HG03135 (cell line): Measurements from ENCODE around the gene LRRC14B.
"Not testable (repeated sequence)": the region's sequence is repeated elsewhere in the genome, so short reads cannot be mapped to it uniquely, and the experiment has no call there.

ENCODE experiments used
- ATAC-seq: cut with Tn5 transposase; IDR thresholded peaks from one replicate; pipeline ENCODE4 v1.9.1; 2021; ENCODE audit warnings: mild to moderate bottlenecking, moderate library complexity; ENCODE audit not compliant: unreplicated experiment

LRRC14B gene

DNA sequence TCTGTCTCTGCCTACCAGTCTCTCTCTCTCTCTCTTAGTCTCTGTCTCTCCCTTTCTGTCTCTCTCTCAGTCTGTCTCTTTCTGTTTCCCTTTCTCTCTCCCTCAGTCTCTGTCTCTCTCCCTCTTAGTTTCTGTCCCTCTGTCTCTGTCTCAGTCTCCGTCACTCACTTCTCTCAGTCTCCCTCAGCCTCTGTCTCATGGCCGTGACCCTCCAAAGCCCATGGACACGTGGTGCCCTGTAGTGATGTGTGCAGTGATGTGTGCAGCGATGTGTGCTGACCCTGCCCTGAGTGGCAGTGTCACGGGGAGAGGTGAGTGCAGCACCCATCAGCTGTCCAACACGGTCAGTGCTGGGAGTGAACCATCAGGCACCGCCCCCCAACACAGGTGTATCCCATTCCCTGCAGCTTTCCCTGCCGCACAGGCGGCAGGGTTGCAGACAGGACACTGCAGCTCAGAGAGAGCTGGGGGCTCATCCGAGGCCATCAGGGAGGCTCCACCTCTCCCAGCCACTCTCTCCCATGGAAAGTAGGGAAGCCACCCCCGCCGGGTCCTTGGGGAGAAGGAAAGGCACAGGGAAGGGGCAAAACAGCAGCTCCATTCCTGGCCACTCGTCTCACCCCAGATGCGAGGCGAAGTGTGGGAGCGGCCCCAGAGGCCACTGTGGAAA lies 794 bp upstream of the LRRC14B start:
- ATAC-seq, result no peak

DNA sequence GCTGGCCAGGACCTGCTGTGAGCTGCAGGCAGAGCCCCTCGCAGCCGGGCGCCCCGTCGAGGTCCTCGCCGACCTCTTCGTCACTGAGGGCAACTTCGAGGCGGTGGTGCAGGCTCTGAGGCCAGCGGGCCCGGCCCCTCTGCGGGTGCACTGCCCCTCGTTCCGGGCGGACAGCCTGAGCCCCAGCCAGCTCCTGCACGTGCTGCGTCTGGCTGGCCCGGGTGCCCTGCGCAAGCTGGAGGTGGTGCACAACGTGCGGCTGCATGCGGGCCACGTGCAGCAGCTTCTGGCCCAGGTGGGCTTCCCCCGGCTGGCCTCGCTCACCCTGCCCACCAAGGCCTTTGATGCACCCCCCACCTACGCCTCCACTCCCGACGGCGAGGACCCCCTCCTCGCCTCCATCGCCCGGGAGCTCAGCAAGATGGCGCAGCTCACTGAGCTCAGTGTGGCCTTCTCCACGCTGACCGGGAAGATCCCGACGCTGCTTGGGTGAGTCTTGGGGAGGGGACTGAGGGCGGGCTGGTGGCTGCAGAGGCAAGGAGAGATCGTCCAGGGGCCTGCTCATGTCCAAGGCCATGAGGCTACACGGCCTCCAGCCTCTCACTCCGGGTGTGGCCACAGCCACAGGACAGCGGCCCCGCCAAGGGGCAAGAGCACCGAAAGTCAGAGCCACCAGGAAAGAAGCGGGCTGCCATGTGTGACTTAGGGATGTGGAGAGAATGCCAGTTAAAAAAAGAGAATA lies 825 bp downstream of the LRRC14B start:
- no peak for ATAC-seq

DNA sequence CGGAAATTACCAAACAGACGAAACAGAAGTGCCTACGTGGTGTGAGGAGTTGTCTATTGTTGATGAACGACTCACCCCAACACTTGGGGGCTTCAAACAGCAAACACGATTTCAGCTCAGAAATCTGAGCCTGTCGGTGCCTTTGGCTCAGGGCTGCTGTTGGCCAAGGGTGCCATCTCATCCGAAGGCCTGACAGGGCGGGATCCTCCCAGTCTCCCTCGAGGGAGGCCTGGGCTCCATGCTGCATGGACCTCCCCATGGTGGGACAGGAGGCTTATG lies 1.3 kb downstream of the LRRC14B start:
- no peak for ATAC-seq

DNA sequence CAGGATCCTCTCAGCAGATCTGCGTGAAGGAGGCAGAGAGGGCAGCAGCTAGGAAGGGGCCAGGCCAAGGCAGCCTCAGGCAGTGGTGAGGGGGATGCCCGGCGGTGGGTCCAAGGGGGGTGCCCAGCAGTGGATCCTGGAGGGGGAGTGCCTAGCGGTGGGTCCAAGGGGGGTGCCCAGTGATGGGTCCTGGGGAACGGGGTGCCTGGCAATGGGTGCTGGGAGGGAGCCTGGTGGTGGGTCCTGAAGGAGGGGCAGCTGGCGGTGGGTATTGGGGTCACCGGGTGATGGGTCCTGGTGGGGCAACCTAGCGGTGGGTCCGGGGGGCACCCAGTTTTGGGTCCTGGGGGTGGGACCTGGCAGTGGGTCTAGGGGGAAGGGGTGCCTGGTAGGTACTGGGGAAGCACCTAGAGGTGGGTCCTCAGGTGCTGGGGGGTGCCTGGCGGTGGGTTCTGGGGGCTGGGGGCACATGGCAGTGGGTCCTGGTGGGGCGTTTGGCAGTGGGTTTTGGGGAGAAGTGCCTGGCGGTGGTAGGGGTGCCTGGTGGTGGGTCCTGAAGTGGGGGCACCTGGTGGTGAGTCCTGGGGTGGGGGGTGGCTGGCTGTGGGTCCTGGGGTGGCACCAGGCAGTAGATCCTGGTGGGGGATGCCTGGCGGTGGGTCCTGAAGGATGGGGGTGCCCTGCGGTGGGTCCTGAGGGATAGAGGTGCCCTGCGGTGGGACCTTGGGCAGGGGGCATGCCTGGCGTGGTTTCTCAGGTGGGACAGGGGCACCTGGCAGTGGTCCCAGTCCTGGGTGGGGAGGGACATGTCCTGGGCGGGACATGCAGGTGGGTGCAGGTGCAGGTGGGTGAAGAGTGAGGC lies 1.9 kb downstream of the LRRC14B start:
- ATAC-seq, result no peak

DNA sequence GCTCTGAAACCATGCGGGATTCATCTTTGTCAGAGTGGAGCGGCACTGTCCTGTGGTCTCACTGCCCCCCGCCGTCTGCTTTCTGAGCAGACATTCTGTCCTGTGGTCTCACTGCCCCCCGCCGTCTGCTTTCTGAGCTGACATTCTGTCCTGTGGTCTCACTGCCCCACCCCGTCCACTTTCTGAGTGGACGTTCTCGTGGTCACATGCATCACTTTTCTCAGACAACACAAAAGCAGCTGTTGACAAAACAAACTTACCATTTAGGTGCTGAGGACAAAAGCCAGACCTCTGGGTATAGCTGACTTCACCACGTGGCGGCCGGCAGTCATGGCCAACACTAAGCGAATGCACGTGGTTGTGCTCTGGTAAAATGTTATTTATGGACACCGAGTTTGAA lies 2.8 kb downstream of the LRRC14B start:
- no peak for ATAC-seq

DNA sequence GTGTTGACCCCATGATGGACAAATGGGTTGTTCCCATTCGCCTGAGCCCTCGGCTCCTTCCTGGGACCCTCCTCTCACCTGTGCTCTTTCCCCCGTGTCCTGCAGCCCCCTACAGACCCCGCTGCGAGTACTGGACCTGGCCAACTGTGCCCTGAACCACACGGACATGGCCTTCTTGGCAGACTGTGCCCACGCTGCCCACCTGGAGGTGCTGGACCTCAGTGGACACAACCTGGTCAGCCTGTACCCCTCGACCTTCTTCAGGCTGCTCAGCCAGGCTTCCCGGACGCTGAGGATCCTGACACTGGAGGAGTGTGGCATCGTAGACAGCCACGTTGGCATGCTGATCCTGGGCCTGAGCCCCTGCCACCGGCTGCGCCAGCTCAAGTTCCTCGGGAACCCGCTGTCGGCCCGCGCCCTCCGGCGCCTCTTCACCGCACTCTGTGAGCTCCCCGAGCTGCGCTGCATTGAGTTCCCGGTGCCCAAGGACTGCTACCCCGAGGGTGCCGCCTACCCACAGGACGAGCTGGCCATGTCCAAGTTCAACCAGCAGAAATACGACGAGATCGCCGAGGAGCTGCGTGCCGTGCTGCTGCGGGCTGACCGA lies 3.4 kb downstream of the LRRC14B start:
- ATAC-seq, result no peak

DNA sequence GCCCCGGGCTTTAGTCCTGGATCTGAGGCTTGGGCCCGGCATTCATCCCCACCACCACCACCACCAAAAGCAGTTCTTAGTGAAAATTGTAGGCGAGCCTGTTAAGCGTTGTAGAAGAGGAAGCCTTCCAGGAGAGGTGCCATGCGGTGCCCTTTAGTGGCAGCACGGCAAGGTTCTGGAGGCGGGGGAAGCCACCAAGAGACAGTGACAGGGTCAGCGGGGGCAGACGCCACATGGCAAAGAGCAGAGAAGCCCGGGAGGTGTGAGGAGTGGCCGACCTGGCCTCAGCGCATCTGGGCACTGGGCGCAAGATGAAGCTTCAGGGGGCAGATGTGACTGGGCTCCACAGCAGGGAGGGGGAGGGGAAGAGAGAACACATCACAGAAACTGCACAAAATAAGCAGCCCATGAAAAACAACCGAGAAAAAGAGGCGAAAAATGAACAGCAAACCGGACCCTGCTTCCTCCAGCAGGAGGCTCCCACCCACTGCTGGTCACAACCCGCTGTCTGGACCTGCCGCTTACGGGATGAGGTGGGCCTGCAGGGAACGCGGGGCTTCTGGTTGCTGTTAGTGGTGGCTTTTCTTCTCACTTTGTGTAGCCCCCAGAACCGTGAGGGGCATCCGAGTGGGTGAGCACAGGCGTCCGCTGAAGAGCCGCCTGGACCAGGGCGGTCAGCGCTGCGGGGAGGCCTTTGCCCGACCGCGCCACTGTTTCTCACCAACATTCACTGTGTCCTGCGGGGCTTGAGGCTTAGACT lies 4.3 kb downstream of the LRRC14B start:
- ATAC-seq, result no peak

DNA sequence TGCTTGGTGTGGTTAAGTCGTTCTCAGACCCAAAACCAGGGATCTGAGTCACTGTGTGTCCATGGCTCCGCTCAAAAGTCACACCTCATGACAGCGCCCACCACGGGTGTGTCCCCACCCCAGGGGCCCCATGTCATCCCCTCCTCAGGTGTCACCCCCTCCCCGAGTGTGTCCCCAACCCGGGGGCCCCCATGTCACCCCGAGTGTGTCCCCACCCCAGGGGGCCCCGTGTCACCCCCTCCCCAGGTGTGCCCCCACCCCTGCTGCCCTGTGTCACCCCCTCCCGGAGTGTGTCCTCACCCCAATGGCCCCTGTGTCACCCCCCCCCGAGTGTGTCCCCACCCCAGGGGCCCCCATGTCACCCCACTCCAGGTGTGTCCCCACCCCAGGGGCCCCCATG lies 5.1 kb downstream of the LRRC14B start:
- no peak for ATAC-seq

DNA sequence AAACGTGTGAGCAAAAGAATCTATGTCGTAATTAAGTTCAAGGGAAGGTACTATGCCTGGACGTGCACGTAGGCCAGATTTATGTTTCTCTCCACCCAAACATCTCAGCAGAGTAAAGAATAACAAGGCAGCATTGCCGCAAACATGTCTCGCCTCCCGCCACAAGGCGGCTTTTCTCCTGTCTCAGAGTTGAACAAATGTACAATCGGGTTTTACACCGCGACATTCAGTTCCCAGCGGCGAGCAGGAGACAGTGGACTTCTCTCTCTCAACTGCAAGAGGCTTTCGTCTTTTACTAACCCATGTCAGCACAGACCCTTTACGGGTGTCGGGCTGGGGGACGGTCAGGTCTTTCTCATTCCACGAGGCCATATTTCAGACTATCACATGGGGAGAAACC lies 5.7 kb downstream of the LRRC14B start:
- ATAC-seq, result not testable (repeated sequence)

DNA sequence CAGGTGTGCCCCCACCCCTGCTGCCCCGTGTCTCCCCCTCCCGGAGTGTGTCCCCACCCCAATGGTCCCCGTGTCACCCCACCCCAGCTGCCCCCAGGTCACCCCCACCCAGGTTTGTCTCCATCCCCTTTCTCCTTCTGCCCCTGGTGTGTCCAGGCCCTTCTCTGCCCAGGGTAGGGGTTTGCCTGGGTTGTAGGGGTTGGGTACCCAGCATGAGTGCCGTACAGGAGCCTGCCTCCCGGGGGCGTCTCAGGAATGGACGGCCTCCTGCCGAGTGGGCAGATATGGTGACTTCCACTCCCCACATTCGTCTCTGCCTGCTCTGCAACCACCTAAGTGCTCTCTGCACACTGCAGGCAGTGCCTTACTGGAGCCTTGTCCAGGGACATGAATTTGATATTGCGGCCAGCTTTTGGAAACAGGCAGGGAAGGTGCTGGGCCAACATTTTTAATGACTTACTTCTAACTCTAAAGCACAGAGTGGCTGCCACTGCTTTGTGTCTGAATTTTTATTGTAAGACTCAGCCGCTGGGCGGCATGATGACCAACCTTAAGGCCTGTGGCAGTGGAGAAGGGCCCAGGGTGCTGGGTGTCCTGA lies 6.7 kb downstream of the LRRC14B start:
- no peak for ATAC-seq

DNA sequence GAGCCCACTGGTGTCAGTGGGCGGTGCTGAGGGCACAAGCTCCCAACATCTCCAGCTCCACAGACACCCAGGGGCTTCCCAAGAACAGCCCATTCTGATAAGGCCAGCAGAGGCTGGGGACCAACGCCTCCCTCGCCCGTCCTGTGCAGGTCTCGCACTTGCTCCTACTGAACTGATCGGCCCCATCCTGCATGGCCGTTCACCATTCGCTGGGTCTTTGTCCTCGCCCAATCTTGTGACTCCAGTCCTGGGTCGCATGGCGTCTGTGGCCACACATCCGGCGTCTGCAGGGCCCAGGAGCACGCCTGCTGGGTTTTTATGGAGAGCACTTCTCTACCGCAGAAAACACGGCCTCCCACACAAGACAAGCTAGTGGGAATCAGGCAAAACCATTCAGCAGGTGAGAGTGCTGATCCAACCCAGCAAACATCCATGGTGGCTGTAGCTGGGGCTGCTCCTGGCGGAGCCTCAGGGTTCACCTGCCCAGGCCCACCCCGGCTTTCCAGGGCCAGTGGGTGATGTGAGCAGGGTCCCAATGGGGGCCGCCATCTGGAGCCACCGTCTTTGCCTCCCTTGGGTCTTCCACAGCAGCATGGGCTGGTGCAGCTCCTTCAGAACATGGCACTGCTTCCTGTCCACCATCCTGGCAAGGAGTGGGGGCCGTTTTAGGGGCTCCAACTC lies 7.4 kb downstream of the LRRC14B start:
- ATAC-seq, result no peak

DNA sequence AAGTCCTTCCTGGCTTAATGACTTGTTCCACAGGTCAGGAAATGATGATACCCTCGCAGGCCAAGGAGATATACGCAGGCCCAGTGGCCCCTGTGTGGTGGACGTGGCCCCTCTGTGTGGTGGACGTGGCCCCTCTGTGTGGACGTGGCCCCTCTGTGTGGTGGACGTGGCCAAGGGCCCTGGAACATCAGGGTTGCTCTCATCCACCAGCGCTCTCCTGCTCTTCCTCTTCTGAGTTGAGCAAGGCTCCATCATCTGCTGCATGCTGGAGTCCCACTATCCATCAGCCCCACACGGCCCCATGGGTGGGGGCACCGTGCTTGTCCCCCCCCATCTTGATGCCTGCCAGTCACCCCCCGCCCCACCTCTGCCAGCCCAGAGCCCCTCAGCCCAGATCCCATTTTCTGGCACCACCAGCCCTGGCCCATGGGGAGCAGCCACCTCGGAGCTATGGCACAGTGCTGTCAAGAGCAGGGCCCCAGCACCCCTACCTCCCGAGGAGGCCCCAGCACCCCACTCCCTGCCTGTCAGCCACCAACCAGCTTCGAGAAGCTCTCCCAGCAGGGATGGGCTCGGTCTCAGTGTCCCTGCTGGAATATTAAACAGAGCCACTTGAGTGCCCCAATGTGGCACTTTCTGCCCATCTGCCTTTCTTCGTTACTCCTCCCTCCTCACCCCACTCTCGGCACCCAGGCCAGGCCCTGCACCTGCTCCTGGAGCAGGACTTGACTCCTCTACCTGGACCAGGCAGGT lies 8.1 kb downstream of the LRRC14B start:
- no peak for ATAC-seq

DNA sequence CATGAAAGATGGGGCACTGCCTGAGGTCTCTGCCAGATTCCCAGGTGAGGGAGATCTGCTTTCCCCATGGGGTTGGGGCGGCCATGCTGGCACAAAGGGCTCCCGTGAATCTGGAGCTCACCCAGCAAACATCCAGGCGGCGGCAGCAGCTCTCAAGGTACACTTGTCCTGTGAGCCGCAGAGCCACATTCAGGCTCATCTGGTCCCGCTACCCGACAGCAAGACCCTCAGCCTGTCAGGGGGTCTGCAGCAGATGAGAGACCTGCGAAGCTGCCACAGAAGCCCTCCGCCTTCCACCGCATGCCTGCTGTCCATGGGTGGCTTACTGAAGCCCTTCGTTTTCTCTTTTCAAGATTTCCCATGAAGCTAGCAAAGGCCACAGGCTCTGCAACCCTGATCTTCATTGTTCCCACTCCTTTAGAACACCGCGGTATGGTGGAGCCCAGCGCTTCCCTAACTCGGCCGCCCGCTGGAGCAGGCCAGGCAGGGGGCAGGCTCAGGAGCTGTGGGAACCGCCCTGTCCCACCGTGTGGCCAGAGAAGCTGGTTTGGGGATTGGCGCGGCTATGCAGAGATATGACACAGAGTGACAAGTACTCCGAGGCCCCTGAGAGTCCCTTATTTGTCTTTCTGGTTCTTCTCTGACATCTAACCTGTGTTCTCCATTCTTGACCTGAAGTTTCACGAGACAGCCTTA lies 8.8 kb downstream of the LRRC14B start:
- no peak for ATAC-seq

DNA sequence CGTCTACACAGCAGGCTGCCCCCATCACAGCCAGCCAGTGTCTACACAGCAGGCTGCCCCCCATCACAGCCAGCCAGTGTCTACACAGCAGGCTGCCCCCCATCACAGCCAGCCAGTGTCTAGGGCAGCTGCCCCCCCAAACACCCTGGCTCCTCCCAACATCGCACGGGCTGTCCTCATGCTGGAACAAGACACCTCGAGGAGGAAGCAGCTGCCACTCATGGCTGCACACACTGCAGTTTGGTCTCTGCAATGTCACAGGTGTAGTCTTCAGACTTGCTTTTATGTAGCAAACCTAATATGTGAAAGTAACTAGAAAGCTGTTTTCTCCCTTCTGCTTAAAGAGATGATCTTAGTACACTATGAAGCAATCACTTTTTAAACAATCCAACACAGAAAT lies 9.7 kb downstream of the LRRC14B start:
- no peak for ATAC-seq

DNA sequence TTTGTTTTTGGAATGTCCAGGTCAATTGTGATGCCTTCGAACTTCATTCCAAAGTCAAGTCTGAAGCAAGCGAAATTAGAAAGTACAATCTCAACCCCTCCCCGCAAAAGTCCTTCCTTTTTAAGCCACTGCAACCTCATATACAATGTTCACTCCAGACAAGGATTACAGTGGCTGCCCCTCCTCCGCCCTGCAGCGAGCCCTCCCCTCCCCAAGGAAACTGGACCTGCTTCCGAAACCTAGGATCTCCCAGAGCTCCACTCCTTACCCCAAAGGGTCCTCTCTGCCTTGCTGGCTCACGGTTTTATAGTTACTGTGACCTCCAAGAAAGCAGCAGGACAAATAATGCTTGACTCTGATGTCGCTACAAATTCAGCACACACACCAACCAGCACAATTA lies 10.4 kb downstream of the LRRC14B start:
- no peak for ATAC-seq

DNA sequence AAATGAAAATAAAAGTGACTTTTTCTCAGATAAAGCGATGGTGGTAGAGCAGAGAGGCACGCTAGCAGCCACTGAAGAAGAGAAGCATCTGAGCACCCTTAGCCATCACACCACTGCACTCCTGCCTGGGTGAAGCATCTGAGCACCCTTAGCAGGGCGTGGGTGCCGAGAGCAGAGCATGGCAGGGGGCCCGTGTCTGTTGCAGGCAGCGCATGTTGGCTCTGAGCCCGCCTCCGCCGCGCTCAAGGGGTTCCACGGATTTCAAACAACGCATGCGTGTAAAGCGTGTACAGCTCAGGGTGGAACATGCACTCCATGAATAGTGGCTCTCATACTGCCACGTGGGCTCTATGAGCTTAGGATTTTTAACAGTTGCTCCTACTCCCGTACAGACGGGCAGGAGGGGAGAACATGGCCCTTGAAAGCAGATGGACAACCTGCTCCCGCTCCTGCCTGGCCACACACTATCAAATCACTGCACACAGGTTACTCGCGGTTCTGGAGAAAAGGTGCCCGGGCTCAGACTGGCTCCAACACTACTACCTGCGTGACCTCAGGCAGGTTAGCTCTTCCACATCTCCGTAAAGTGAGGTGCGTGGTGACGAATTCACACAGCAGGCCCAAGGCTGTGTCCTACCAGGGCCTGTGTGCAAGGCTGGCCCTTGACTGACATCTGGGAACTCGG lies 12.1 kb downstream of the LRRC14B start:
- no peak for ATAC-seq

DNA sequence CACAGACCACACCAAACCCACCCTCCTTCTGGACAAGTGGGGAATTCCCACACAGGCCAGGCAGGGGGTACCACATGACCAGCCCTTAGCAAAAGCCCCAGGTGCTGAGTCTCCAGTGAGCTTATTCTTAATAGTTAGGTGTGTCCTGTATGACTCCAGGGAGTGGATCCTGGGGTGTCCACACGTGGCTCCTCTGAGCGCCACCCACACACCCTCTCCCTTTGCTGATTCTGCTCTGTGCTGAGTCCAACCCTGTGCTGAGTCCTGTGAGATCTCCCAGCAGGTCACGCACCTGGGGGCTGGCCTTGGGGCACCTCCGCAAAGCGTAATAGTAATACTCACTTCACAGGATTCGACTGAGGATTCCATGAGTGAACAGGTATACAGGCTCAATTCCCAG lies 12.7 kb downstream of the LRRC14B start:
- no peak for ATAC-seq

DNA sequence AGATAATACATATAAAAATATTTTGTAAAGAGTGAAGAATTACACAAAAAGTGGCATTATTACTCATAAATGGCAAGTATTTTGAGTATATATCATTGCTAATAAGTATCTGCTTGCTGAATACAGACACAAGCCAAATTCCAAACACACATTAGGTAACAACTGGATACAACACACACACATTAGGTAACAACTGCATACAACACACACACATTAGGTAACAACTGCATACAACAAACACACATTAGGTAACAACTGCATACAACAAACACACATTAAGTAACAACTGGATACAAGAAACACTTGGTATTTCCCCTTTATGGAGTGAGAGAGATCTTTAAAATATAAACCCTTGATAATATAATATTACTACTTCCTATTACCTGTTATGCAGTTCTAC lies 13.2 kb downstream of the LRRC14B start:
- ATAC-seq, result no peak
